ENCODE measurements around the gene LSM11.

- no peak for TF ChIP-seq CTCF (IDR thresholded peaks at IDR 0.05)
- no peak for TF ChIP-seq POLR2A (IDR thresholded peaks at IDR 0.05)
Observed at GRCh38 chr5:157756122-157756521, 12.6 kb downstream of the LSM11 start.
